Activated CD4-positive, alpha-beta T cell treated with anti-CD3 and anti-CD28 coated beads, Interleukin-2, amount 10 ng/mL, durations not matched to agents 24 days and 14 days (primary cell): ENCODE measurements around the gene KCTD7. TPM values are rescaled to one million over a fixed set of nuclear protein-coding genes. Genes with fewer than 3 reads are reported as not detected.
"Not testable (repeated sequence)": the region's sequence is repeated elsewhere in the genome, so short reads cannot be mapped to it uniquely, and the experiment has no call there.

Experiments
- DNase-seq: peaks from one replicate; pipeline ENCODE4 v3.0.0; 2022
- H3K27ac Mint-ChIP-seq: one replicate; pipeline ENCODE4 v1.8.0; 2022; ENCODE audit warnings: mild to moderate bottlenecking, mixed read lengths
- H3K27me3 Mint-ChIP-seq: one replicate; pipeline ENCODE4 v1.8.0; 2022; ENCODE audit warnings: mixed read lengths
- H3K36me3 Mint-ChIP-seq: one replicate; pipeline ENCODE4 v1.8.0; 2022; ENCODE audit warnings: low read depth, mild to moderate bottlenecking, mixed read lengths
- H3K4me1 Mint-ChIP-seq: one replicate; pipeline ENCODE4 v1.8.0; 2021; ENCODE audit warnings: mixed read lengths
- H3K4me3 Mint-ChIP-seq: one replicate; pipeline ENCODE4 v1.8.0; 2022; ENCODE audit warnings: mild to moderate bottlenecking, moderate library complexity, mixed read lengths
- H3K9me3 Mint-ChIP-seq: one replicate; pipeline ENCODE4 v1.8.0; 2021; ENCODE audit warnings: mixed read lengths
- intact Hi-C: fragments of 100-400 bp; cut with micrococcal nuclease; formaldehyde crosslinking; loops from one replicate; pipeline ENCODE4 v1.15.1; 2023
- total RNA-seq: library from RNA; stranded (reverse); gene quantifications from 2 replicates; pipeline ENCODE4 v1.2.3, GENCODE V29; 2022

Gene KCTD7
- total RNA-seq, 1 donor from 2014 or later: 8.9 TPM

DNA sequence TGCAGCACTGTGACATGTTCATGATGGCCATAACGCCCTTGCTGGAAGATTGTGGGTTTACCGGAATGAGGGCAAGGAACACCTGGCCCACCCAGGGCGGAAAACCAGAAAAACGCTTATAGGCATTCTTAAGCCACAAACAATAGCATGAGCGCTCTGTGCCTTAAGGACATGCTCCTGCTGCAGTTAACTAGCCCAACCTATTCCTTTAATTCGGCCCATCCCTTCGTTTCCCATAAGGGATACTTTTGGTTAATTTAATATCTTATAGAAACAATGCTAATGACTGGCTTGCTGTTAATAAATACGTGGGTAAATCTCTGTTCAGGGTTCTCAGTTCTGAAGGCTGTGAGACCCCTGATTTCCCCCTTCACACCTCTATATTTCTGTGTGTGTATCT lies 34.6 kb upstream of the KCTD7 start:
- H3K36me3 Mint-ChIP-seq, H3K4me3 Mint-ChIP-seq, DNase-seq, H3K9me3 Mint-ChIP-seq, H3K27me3 Mint-ChIP-seq, intact Hi-C loops, H3K27ac Mint-ChIP-seq: not testable (repeated sequence)
- H3K4me1 Mint-ChIP-seq: peaks cover 28% of the 10 kb centered on the region

DNA sequence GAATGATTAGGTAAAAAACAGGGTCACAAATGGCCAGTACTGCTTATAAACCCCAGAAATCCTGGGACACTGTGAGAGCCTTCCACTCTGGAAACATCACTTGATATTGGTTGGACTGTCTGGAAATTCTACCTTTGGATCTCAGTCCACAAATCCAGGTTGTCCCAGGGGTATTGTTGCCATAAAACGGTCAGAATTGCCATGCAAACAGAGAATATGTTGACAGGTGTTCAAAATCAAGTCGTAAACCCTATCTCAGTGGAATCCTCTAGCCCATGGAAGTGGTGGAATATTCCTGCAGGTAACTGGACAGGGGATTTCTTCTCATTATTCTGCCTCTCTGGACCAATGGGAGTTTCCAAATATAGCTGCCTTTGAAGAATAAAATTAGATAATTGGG lies 31.2 kb upstream of the KCTD7 start:
- H3K4me3 Mint-ChIP-seq: no peak overlapping the region
- H3K9me3 Mint-ChIP-seq: peaks cover 2% of the 10 kb centered on the region
- DNase-seq: no peak
- intact Hi-C loops: no loop called here
- H3K4me1 Mint-ChIP-seq: peaks cover 9% of the 10 kb centered on the region
- H3K27ac Mint-ChIP-seq: no peak overlapping the region
- H3K36me3 Mint-ChIP-seq: peaks cover 2% of the 10 kb centered on the region
- peaks cover 2% of the 10 kb centered on the region for H3K27me3 Mint-ChIP-seq

GRCh38 chr7:66602159-66602558 lies 26.5 kb upstream of the KCTD7 start:
- Mint-ChIP-seq H3K9me3 (no peaks in the 10 kb centered on the region), H3K4me3 (no peak overlapping the region), H3K27ac (no peak overlapping the region), H3K4me1 (no peaks in the 10 kb centered on the region), H3K27me3 (peaks cover 2% of the 10 kb centered on the region), H3K36me3 (no peaks in the 10 kb centered on the region)
- DNase-seq: no peak
- intact Hi-C loops: no loop called here

GRCh38 chr7:66604198-66604597 lies 24.5 kb upstream of the KCTD7 start:
- intact Hi-C loops: no loop called here
- no peak overlapping the region for H3K4me3 Mint-ChIP-seq
- no peaks in the 10 kb centered on the region for H3K27me3 Mint-ChIP-seq
- no peaks in the 10 kb centered on the region for H3K9me3 Mint-ChIP-seq
- no peaks in the 10 kb centered on the region for H3K4me1 Mint-ChIP-seq
- no peak overlapping the region for H3K27ac Mint-ChIP-seq
- H3K36me3 Mint-ChIP-seq: no peaks in the 10 kb centered on the region
- no peak for DNase-seq

GRCh38 chr7:66606540-66607291 lies 22.0 kb upstream of the KCTD7 start:
- H3K36me3 Mint-ChIP-seq, H3K4me1 Mint-ChIP-seq, H3K4me3 Mint-ChIP-seq, intact Hi-C loops, H3K27me3 Mint-ChIP-seq, H3K9me3 Mint-ChIP-seq, DNase-seq, H3K27ac Mint-ChIP-seq: not testable (repeated sequence)

- Mint-ChIP-seq H3K27me3 (peaks cover 2% of the 10 kb centered on the region), H3K4me3 (no peak overlapping the region), H3K36me3 (no peaks in the 10 kb centered on the region), H3K27ac (no peak overlapping the region), H3K4me1 (no peaks in the 10 kb centered on the region), H3K9me3 (no peaks in the 10 kb centered on the region)
- DNase-seq: no peak
- intact Hi-C loops: no loop called here
These were observed 19.5 kb upstream of the KCTD7 start for GRCh38 chr7:66609176-66609575.

DNA sequence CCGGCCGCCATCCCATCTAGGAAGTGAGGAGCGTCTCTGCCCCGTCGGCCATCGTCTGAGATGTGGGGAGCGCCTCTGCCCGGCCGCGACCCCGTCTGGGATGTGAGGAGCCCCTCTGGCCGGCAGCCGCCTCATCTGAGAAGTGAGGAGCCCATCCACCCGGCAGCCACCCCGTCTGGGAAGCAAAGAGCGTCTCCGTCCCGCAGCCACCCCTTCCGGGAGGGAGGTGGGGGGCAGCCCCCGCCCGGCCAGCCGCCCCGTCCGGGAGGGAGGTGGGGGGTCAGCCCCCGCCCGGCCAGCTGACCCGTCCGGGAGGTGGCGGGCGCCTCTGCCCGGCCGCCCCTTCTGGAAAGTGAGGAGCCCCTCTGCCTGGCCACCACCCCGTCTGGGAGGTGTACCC lies 14.1 kb upstream of the KCTD7 start:
- H3K27me3 Mint-ChIP-seq, intact Hi-C loops, DNase-seq: not testable (repeated sequence)

DNA sequence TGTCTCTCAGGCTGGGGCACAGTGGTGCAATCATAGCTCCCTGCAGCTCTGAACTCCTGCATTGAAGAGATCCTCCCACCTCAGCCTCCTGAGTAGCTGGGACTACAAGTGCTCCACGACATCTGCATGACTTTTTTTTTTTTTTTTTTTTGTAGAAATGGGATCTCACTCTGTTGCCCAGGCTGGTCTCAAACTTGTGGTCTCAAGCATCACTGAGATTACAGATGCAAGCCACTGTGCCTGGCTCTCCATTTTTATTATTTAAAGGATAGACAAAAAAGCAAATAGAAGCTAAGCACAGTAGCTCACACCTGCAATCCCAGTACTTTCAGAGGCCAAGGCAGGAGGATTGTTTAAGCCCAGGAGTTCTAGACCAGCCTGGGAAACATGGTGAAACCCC lies 13.0 kb upstream of the KCTD7 start:
- no peak overlapping the region for H3K27ac Mint-ChIP-seq
- intact Hi-C loops: no loop called here
- no peaks in the 10 kb centered on the region for H3K36me3 Mint-ChIP-seq
- H3K27me3 Mint-ChIP-seq: peaks cover 2% of the 10 kb centered on the region
- DNase-seq: no peak
- H3K9me3 Mint-ChIP-seq: no peaks in the 10 kb centered on the region
- H3K4me3 Mint-ChIP-seq: no peak overlapping the region
- H3K4me1 Mint-ChIP-seq: no peaks in the 10 kb centered on the region

More for the DNA sequence above, 14.1 kb upstream of the KCTD7 start:
- H3K36me3 Mint-ChIP-seq, H3K4me3 Mint-ChIP-seq, H3K4me1 Mint-ChIP-seq, H3K27ac Mint-ChIP-seq, H3K9me3 Mint-ChIP-seq: not testable (repeated sequence)

GRCh38 chr7:66617295-66617694 lies 11.4 kb upstream of the KCTD7 start:
- no peak overlapping the region for H3K27ac Mint-ChIP-seq
- no peaks in the 10 kb centered on the region for H3K36me3 Mint-ChIP-seq
- DNase-seq: no peak
- no peak overlapping the region for H3K4me3 Mint-ChIP-seq
- no peaks in the 10 kb centered on the region for H3K27me3 Mint-ChIP-seq
- no peaks in the 10 kb centered on the region for H3K4me1 Mint-ChIP-seq
- intact Hi-C loops: no loop called here
- no peaks in the 10 kb centered on the region for H3K9me3 Mint-ChIP-seq

DNA sequence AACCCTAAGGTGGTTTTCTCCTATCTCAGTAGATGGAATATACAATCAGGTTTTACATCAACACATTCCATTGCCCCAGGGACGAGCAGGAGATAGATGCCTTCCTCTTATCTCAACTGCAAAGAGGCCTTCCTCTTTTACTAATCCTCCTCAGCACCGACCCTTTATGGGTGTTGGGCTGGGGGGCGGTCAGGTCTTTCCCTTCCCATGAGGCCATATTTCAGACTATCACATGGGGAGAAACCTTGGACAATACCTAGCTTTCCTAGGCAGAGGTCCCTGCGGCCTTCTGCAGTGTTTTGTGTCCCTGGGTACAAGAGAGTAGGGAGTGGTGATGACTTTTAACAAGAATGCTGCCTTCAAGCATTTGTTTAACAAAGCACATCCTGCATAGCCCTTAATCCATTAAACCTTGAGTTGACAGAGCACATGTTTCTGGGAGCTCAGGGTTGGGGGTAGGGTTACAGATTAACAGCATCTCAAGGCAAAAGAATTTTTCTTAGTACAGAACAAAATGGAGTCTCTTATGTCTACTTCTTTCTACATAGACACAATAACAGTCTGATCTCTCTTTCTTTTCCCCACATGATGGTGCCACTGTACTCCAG lies 9.2 kb upstream of the KCTD7 start:
- H3K27ac Mint-ChIP-seq, H3K36me3 Mint-ChIP-seq, intact Hi-C loops, H3K4me3 Mint-ChIP-seq, H3K4me1 Mint-ChIP-seq, H3K9me3 Mint-ChIP-seq, H3K27me3 Mint-ChIP-seq, DNase-seq: not testable (repeated sequence)

GRCh38 chr7:66626331-66626934 lies 2.2 kb upstream of the KCTD7 start:
- no peak overlapping the region for H3K4me3 Mint-ChIP-seq

DNA sequence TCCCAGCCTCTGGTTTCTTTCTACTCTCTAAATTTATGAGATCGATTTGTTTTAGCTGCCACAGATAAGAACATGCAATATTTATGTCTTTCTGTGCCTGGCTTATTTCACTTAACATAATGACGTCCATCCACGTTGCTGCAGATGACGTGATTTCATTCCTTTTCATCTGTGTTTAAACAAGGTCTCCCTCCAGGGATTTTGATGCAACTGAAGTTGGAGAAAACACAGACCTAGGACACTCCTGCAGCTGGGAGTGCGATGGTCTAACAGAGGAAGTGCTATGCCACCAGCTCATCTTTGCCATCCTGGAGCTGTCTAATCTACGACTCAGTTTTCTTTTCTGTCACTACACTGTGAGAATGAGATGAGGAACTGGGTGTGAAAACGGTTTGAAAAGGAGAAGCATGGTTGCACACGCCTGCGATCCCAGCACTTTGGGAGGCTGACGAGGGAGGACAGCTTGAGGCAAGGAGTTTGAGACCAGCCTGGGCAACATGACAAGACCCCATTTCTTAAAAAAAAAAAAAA lies 1.5 kb upstream of the KCTD7 start:
- intact Hi-C loops: no loop called here
- Mint-ChIP-seq H3K27ac (peak overlapping the region; percentile 23), H3K9me3 (no peaks in the 10 kb centered on the region), H3K4me3 (peak overlapping the region; percentile 68), H3K36me3 (peaks cover 4% of the 10 kb centered on the region), H3K4me1 (peaks cover 34% of the 10 kb centered on the region), H3K27me3 (no peaks in the 10 kb centered on the region)
- no peak for DNase-seq

More at GRCh38 chr7:66626331-66626934, 2.2 kb upstream of the KCTD7 start:
- Mint-ChIP-seq H3K9me3 (no peaks in the 10 kb centered on the region), H3K36me3 (no peaks in the 10 kb centered on the region), H3K4me1 (peaks cover 27% of the 10 kb centered on the region), H3K27me3 (no peaks in the 10 kb centered on the region), H3K27ac (no peak overlapping the region)
- intact Hi-C loops: no loop called here
- no peak for DNase-seq

- peaks cover 9% of the 10 kb centered on the region for H3K36me3 Mint-ChIP-seq
- H3K9me3 Mint-ChIP-seq: no peaks in the 10 kb centered on the region
- H3K4me1 Mint-ChIP-seq: peaks cover 40% of the 10 kb centered on the region
- intact Hi-C loops: loop anchor here (1.0 to 2.0 kb wide), 5 partner anchors 26 to 135 kb away; partner anchors contain the start of gene RABGEF1
- peak overlapping the region; percentile 90 for H3K4me3 Mint-ChIP-seq
- no peaks in the 10 kb centered on the region for H3K27me3 Mint-ChIP-seq
- H3K27ac Mint-ChIP-seq: peak overlapping the region; percentile 84
- no peak for DNase-seq
These were observed 760 bp upstream of the KCTD7 start for GRCh38 chr7:66627881-66628360.
